GM12891 (cell line): ENCODE results near the gene SEMA4D.

ENCODE experiments used
- PAX5 ChIP-seq: IDR thresholded peaks from 2 replicates; pipeline ENCODE4 v1.6.1; 2011; ENCODE audit warnings: low read length, moderate library complexity, mild to moderate bottlenecking; ENCODE audit not compliant: insufficient read depth, severe bottlenecking
- POLR2A ChIP-seq: IDR thresholded peaks from 2 replicates; pipeline ENCODE4 v1.6.1; 2011; ENCODE audit warnings: low read depth, low read length, control low read depth
- POLR2AphosphoS5 ChIP-seq: IDR thresholded peaks from 2 replicates; pipeline ENCODE4 v1.6.1; 2011; ENCODE audit warnings: low read depth, low read length, control low read depth
- POU2F2 ChIP-seq: IDR thresholded peaks from 2 replicates; pipeline ENCODE4 v1.6.1; 2011; ENCODE audit warnings: low read depth, mild to moderate bottlenecking, control low read depth, low read length, moderate library complexity
- SPI1 ChIP-seq: IDR thresholded peaks from 2 replicates; pipeline ENCODE4 v1.6.1; 2011; ENCODE audit warnings: low read depth, low read length, control low read depth
- TAF1 ChIP-seq: IDR thresholded peaks from 2 replicates; pipeline ENCODE4 v1.6.1; 2011; ENCODE audit warnings: low read depth, low read length, control low read depth

DNA sequence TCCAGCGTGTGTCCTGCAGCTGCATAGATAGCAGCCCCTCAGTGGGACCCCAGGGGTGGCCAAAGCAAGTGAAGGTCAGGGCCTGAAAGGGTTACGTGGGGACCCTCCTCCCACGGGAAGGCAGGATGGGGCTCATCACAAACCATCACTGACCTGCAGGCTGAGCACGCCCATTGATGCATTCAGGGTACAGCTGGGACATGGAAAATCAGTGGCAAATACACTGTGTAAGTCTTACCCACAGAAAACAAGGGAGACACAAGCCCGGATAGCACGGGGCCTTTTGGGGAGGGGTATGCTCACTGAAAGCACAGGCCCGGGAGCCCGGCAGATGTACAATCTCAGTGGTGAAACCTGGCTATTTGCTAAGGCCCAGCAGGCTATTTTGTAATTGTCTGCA, 49.1 kb downstream of the SEMA4D start:
- TF ChIP-seq POLR2A, result no peak
- TF ChIP-seq POLR2AphosphoS5, result no peak
- no peak for TF ChIP-seq TAF1
- no peak for TF ChIP-seq SPI1
- no peak for TF ChIP-seq PAX5
- no peak for TF ChIP-seq POU2F2
